GM18867 (cell line): ENCODE results near the gene ENTPD3.
"Not testable (repeated sequence)": the region's sequence is repeated elsewhere in the genome, so short reads cannot be mapped to it uniquely, and the experiment has no call there.

Experiments used
- ATAC-seq: cut with Tn5 transposase; IDR thresholded peaks from one replicate; pipeline ENCODE4 v1.9.1; 2021; ENCODE audit warnings: mild to moderate bottlenecking, moderate library complexity; ENCODE audit not compliant: unreplicated experiment

The ENTPD3 gene

GRCh38 chr3:40456940-40457823 is 70.2 kb downstream of the ENTPD3 start, which contains the start of gene RPL14:
RPL14 (plus strand) TSS chr3:40457339; CDS start chr3:40457472, 133 bp downstream.
- peak; percentile 70 for ATAC-seq

- ATAC-seq: no peak
Measured at GRCh38 chr3:40458473-40458872, 71.5 kb downstream of the ENTPD3 start.

- ATAC-seq: not testable (repeated sequence)
Measured at GRCh38 chr3:40460481-40460880, 73.5 kb downstream of the ENTPD3 start.

GRCh38 chr3:40461161-40461560 is 74.2 kb downstream of the ENTPD3 start:
- ATAC-seq: no peak

DNA sequence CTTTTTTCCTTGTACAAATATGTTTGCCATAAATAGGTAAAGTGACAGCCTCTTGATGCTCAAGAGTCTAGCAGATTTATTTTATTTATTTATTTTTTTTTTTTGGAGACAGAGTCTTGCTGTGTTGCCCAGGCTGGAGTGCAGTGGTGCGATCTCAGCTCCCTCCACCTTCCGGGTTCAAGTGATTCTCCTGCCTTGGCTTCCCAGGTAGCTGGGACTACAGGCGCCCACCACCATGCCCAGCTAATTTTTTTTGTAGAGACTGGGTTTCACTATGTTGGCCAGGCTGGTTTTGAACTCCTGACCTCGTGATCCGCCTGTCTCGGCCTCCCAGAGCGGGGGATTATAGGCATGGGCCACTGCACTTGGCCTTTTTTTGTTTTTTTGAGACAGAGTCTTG is 75.9 kb downstream of the ENTPD3 start:
- not testable (repeated sequence) for ATAC-seq

DNA sequence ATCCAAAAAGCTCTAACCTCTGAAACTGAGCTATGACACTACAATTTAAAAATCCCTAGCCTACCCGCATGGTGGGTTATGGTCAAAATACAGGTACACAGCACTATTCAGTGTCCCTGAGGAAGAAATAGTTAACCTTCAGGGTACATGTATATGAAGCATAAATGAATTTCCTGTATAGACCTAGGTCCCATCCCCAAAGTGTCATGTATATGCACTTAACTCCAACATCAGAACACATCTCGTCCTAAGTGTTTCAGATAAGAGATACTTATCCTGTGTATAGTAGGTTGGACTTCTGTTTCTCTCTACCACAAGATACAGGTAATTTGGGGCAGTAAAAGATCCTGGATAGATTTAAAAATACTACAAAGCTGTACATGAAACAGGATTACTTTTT is 76.6 kb downstream of the ENTPD3 start:
- ATAC-seq: no peak

- ATAC-seq: no peak
Measured at GRCh38 chr3:40464339-40465110, 77.5 kb downstream of the ENTPD3 start.

DNA sequence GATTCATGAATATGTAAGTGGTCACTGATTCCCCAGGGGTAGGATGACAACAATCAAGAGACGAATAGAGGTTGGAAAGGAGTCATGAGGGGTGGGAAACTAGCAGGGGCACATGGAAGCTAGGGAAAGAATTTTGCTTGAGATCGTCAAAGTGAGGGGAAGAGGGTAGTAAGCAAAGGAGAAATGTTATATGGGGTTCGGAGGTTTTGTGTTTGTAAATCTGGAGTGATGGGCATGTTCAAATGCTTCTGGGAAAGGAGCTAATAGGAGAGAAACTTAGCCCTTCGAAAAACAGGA is 78.1 kb downstream of the ENTPD3 start:
- ATAC-seq: no peak

GRCh38 chr3:40465456-40465855 is 78.5 kb downstream of the ENTPD3 start:
- ATAC-seq: no peak

DNA sequence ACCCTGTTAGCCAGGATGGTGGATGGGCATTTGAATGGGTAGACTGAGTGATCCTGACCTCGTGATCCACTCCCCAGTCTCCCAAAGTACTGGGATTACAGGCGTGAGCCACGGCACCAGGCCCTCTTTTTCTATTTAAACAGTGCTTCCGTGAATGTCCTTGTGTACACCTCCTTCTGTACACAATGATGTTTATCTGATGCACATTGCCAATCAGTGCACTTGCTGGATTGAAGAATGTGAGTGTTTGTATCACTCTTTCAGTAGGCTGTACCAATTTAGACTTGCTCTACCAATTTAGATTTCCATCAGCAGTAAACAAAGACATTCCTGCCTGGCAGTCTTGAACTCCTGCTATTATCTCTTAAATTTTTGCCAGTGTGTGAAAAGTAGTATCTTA is 81.0 kb downstream of the ENTPD3 start:
- ATAC-seq: no peak

DNA sequence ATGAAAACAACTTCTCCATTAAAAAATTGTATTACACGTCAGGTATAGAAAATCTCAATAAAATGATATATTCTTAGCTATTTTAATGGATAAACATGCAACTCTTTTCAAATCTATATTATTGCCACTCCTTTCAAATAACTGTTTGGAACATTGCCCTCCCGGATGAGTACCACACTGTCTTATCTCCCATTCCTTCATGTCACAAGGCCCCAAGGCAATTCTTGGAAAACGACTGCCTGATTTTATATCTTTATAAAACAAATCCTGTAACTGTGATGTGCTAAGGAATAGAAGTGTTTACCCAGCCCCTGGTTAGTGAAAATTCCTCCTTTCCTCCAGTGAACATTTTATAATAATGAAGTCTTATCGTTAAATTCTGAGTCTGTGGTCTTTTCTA is 83.7 kb downstream of the ENTPD3 start:
- no peak for ATAC-seq

GRCh38 chr3:40476478-40477470 is 89.8 kb downstream of the ENTPD3 start, which contains the start of gene ZNF619:
ZNF619 (plus strand) TSS chr3:40477122; CDS start chr3:40477980, 858 bp downstream.
- peak; percentile 89 for ATAC-seq

GRCh38 chr3:40477666-40478065 is 90.7 kb downstream of the ENTPD3 start:
- ATAC-seq: no peak
